DMS 273 (cell line): ENCODE data around the gene UBB.
"Not testable (repeated sequence)": the region's sequence is repeated elsewhere in the genome, so short reads cannot be mapped to it uniquely, and the experiment has no call there.

Experiments used
- DNase-seq: peaks from one replicate; lab custom pipeline; 2025; ENCODE audit not compliant: unreplicated experiment; lab: John Stamatoyannopoulos, UW

UBB gene

DNA sequence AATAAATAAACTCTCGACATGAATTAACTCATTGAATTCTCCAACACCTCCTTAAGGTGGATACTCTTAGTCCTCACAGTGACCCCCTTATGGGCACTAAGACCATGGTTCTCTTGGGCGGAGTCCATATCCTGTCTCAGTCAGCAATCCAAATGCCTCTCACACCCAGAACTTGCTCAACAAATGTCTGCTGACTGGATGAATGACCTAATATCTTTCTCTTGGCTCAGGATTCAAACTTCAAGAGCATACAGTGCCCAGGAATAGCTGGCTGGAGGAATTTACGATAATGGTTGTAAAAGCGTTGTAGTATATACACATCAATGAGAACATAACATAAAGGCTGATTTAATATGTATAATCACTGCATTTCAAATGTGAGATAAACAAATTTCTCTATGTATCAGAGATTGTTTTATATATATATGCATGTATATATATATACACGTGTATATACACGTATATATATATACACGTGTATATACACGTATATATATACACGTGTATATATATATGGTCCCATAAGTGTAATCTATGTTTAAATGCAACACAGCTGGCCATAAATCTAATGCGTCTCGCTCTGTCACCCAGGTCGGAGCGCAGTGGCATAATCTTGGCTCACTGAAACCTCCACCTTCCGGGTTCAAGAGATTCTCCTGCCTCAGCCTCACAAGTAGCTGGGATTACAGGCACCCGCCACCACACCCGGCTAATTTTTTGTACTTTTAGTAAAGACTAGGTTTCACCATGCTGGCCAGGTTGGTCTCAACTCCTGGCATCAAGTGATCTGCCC lies 6.5 kb upstream of the UBB start:
- no peak for DNase-seq

GRCh38 chr17:16377941-16378341 lies 3.0 kb upstream of the UBB start:
- no peak for DNase-seq

GRCh38 chr17:16378636-16379282 lies 2.1 kb upstream of the UBB start:
- no peak for DNase-seq

DNA sequence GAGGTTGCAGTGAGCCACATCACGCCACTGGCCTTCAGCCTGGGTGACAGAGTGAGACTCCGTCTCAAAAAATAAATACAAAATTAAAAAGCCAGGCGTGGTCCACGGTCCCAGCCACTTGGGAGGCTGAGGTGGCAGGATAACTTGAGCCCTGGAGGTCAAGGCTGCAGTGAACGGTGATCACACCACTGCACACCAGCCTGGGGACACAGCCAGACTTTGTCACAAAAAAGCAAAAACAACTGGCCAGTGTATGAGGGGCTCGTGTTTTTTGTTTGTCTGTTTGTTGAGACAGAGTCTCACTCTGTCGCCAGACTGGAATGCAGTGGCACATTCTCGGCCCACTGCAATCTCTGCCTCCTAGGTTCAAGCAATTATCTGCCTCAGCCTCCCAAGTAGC lies 1.2 kb upstream of the UBB start:
- DNase-seq = no peak

DNA sequence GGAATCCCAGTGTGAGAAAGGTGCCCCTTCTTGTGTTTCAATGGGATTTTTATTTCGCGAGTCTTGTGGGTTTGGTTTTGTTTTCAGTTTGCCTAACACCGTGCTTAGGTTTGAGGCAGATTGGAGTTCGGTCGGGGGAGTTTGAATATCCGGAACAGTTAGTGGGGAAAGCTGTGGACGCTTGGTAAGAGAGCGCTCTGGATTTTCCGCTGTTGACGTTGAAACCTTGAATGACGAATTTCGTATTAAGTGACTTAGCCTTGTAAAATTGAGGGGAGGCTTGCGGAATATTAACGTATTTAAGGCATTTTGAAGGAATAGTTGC lies 567 bp downstream of the UBB start:
- no peak for DNase-seq

DNA sequence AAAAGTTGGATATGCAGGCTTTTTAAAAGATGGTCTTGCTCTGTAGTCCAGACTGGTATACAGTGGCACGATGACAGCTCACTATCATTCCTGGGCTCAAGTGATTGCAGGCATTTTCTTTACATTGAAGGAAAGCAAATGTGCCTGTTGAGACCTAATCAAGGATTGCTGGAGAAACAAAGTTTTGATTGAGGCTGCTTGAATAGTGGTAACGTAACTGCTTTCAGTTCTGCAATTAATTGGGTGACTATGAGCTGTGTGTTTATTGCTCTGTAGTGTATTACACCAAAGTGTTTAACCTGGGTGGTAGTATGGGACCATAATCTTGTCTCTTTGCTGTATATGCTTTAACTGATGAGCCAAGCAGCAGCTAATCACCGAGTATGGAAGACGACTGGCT lies 2.3 kb downstream of the UBB start:
- no peak for DNase-seq

DNA sequence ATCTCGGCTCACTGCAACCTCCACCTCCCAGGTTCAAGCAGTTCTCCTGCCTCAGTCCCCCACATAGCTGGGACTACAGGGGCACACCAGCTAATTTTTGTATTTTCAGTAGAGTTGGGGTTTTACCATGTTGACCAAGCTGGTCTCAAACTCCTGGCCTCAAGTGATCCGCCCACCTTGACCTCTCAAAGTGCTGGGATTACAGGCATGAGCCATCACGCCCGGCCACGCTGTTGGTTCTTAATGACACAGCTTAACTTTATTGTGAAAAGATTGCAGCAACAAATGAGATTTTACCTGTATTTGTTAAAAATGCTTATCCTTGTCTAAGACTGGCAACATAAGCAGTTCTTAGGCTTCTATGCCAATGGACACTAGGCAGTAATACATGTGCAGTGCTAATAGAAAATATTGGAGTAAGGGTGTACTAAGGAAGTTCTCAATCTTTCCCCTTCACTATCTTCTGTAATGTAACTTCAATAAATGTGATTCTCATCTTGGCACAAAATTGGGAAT lies 2.9 kb downstream of the UBB start:
- no peak for DNase-seq

DNA sequence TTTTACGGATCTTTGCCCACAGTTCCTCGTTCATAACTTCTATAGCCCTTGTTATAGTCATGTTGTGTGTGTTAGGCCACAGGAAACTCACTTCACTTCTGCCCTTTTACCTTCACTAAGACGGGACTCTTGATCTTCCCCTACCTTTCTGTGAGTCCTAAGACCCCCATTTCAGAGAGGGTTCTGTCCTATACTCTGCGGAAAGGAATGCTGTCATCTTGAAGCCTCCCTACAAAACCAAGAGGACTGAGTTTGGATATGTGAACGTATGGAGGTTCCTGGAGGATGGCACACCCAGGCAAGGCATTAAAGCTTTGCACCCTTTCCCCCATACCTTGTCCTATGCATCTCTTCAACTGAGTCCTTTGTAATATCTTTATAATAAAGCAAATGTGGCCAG lies 3.7 kb downstream of the UBB start:
- DNase-seq = no peak

- not testable (repeated sequence) for DNase-seq
These were observed 5.2 kb downstream of the UBB start for GRCh38 chr17:16386126-16386507.

DNA sequence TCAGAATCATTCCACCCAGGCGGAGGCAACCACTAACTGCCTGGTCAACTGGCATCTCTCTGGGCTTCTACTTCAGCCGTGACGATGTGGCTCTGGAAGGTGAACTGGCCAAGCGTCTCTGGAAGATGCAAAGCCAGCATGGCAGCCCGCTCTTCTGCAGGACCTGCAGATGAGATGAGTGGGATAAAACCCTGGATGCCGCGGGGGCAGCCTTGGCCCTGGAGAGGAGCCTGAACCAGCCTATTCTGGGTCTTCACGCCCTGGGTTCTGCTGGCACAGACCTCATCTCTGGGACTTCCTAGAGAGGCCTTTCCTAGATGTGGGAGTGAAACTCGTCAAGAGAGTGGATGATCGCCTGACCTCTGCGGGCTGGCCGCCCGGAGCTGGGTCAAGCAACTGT lies 10.6 kb downstream of the UBB start:
- DNase-seq = no peak

GRCh38 chr17:16392491-16392890 lies 11.6 kb downstream of the UBB start:
- not testable (repeated sequence) for DNase-seq

DNA sequence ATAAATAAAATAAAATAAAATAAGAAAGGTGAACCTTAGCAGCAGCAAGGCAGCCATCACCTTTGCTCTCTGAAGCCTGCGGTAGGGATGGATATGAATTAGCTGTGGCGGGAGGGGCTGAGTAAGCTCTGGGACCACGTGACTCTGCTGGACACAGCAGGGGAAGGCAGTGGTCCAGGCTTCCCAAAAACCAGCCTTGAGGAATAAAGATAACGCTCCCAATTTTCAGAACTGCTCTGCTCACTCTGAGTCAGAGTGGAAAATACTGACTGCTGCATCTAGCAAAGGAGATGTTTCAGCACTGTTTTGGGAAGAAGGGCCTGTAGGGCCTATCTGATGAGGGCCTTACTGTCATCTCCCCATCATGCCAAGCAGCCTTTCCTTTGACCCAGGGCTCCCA lies 15.0 kb downstream of the UBB start:
- not testable (repeated sequence) for DNase-seq

GRCh38 chr17:16396693-16397092 lies 15.8 kb downstream of the UBB start:
- not testable (repeated sequence) for DNase-seq

GRCh38 chr17:16398270-16399267 lies 17.7 kb downstream of the UBB start:
- peak; percentile 72 for DNase-seq

GRCh38 chr17:16403847-16404246 lies 23.0 kb downstream of the UBB start:
- not testable (repeated sequence) for DNase-seq

DNA sequence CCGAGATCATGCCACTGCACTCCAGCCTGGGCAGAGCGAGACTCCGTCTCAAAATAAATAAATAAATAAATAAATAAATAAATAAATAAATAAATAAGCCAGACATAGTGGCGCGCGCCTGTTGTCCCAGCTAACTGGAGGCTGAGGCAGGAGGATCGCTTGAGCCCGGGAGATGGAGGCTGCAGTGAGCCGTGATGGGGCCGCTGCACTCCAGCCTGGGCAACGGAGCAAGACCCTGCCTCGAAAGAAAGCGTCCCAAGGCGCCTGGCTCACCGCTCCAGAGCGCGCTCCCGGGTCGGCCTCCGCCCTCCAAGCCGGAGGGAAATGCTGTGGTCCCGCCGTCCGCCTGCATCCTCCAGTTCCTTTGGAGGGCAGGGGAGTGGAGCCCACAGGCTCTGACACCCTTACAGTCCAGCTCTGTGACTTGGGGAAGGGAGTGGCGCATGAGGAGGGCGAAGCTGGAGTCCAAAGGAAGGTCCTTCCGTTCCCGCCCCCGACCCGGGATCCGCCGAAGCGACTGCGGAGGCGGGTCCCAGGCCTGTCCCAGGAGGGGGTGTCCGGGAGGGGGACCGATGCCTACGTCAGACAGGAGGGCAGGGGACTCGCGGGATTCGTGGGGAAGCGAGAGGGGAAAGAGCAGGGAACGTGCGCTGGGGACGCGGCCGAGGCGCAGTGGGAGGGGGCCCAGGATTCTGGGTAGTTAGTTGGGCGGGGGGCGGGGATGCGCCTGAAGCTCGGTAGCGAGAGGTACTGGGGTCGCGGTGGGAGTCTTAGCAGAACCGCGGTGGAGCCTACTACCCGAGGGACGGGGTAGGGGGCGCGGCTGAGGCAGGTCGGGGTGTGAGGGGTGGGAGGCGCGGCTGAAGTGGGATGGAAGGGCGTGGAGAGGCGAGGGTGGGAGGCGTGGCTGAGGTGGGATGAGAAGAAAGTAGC lies 26.1 kb downstream of the UBB start:
- DNase-seq = peak; percentile 57

DNA sequence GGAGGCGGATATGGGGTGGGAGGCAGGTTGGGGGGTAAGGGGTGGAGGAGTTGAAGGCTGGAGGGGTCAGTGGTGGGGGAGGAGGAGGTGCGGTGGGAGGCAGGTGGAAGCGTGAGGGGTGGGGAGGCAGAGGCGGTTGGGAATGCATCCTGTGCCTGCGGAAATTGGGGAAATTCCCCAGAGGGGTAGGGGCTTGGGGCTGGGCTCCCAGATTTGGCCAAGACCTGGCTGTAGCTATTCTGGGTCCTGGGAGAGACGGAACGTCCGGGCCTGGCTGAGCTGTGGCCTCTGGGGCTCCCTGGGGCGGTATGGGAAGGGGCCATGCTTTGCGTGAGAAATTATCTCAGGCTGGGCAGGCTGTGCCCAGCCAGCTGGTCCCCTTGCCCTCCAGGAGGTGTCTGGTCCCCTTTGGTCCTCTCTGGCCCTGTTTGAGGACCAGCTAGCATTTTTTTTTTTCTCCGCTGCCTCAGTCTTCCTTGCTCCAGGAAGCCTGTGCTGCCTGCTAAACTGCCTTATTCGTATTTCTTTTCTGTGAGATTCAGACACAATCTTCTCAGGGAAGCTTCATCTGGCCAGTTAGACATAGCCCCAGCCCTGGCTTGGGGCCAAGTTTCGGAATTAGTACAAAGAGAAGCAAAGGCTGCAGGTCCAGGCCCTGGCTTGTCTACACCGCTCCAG lies 27.2 kb downstream of the UBB start:
- peak; percentile 79 for DNase-seq

DNA sequence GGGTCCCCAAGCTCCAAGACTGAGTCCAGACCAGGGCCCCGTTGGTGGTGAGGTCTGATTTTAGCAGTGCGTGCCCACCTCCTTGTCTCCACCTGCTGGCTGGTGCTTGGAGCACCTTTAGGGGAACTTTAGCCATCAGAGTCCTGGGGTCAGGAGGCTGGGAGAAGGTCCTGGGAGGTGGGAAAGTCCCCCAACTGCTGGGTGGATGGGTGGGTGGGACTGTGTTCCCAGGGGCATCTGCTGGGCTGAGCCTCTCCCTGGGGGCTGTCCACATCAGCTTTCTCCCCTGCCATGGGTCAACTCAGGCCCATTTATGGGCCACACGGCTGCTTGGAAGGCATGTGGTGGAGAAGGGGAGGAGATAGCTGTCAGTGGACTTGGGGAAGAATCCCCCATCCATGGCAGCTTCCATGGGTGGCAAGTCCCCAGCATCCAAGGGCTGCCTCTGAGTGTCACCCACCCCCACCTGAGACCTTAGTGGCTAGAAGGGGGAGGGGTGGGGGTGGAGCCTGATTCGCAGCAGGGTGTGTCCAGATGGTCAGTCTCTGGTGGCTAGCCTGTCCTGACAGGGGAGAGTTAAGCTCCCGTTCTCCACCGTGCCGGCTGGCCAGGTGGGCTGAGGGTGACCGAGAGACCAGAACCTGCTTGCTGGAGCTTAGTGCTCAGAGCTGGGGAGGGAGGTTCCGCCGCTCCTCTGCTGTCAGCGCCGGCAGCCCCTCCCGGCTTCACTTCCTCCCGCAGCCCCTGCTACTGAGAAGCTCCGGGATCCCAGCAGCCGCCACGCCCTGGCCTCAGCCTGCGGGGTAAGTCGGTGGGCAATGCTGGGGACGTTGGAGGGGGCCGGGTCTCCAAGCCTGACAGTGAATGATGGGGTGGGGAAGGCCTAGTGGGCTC lies 34.4 kb downstream of the UBB start, which contains the start of gene TRPV2:
TSS of gene TRPV2 (plus strand) at position 541 of the 894 bp plus-strand sequence. CDS start 2,098 bp downstream, outside the sequence.
- peak; percentile 44 for DNase-seq

DNA sequence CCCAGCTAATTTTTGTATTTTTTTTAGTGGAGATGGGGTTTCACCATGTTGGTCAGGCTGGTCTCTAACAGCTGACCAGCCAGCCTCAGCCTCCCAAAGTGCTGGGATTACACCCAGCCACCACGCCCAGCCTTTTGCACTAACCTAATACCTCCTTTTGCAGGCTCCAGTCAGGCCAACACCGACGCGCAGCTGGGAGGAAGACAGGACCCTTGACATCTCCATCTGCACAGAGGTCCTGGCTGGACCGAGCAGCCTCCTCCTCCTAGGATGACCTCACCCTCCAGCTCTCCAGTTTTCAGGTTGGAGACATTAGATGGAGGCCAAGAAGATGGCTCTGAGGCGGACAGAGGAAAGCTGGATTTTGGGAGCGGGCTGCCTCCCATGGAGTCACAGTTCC lies 36.5 kb downstream of the UBB start:
- no peak for DNase-seq
